PC-3 (cell line): ENCODE measurements around the gene PPIL3. TPM values are rescaled to one million over a fixed set of nuclear protein-coding genes. Genes with fewer than 3 reads are reported as not detected.
"Not testable (repeated sequence)": the region's sequence is repeated elsewhere in the genome, so short reads cannot be mapped to it uniquely, and the experiment has no call there.

Source experiments
- ATAC-seq: fragments of 200-7000 bp; cut with Tn5 transposase; 2 replicates; pipeline ENCODE4 v1.9.1; 2020; ENCODE audit warnings: mild to moderate bottlenecking, moderate library complexity
- BruUV-seq: library from RNA; stranded (reverse); fragments of 400-500 nt; replicated peaks from 2 replicates; lab custom pipeline; 2021; lab: Mats Ljungman, UMichigan
- CTCF ChIA-PET: fragments of 300-600 bp; sonication (Branson Sonifier 250); formaldehyde crosslinking; loops from one replicate; lab custom pipeline; 2022; ENCODE audit warnings: antibody characterized with exemption; lab: Charles Lee
- POLR2A ChIA-PET: fragments of 300-600 bp; sonication (Branson Sonifier 250); formaldehyde crosslinking; loops from one replicate; lab custom pipeline; 2022; ENCODE audit warnings: antibody characterized with exemption; ENCODE audit not compliant: unreplicated experiment; lab: Charles Lee
- DNase-seq: peaks from one replicate; pipeline ENCODE4 v3.0.0-alpha.2; 2015
- H2AFZ ChIP-seq: fragments of 300-600 bp; sonication (generic); 2 replicates; pipeline ENCODE4 v1.6.0; 2016; ENCODE audit warnings: antibody characterized with exemption, low read length
- H3F3A ChIP-seq: fragments of 300-600 bp; sonication (generic); one replicate; pipeline ENCODE4 v1.6.0; 2017; ENCODE audit warnings: antibody characterized with exemption, low read length, control low read depth, mild to moderate bottlenecking; ENCODE audit not compliant: unreplicated experiment
- H3K27ac ChIP-seq: fragments of 300-600 bp; sonication (generic); 2 replicates; pipeline ENCODE4 v1.5.1; 2016; ENCODE audit warnings: mild to moderate bottlenecking, low read length
- H3K27me3 ChIP-seq: fragments of 300-600 bp; sonication (generic); 2 replicates; pipeline ENCODE4 v1.6.1; 2016; ENCODE audit warnings: low read length, mixed read lengths
- H3K36me3 ChIP-seq: fragments of 300-600 bp; sonication (generic); 2 replicates; pipeline ENCODE4 v1.6.1; 2016; ENCODE audit warnings: low read depth, mixed run types, low read length, mixed read lengths
- H3K4me1 ChIP-seq: fragments of 300-600 bp; sonication (generic); 2 replicates; pipeline ENCODE4 v1.5.1; 2016; ENCODE audit warnings: low read length; ENCODE audit not compliant: insufficient read depth
- H3K4me2 ChIP-seq: fragments of 300-600 bp; sonication (generic); 2 replicates; pipeline ENCODE4 v1.6.0; 2016; ENCODE audit warnings: low read length
- H3K4me3 ChIP-seq: fragments of 300-600 bp; sonication (generic); 2 replicates; pipeline ENCODE4 v1.5.1; 2016; ENCODE audit warnings: mild to moderate bottlenecking, low read length, mixed read lengths
- H3K79me2 ChIP-seq: fragments of 300-600 bp; sonication (generic); 2 replicates; pipeline ENCODE4 v1.6.1; 2017; ENCODE audit warnings: low read length, mixed read lengths
- H3K9ac ChIP-seq: fragments of 300-600 bp; sonication (generic); 2 replicates; pipeline ENCODE4 v1.6.0; 2016; ENCODE audit warnings: mild to moderate bottlenecking, low read length
- H3K9me2 ChIP-seq: fragments of 300-600 bp; sonication (generic); replicated peaks from 2 replicates; pipeline ENCODE4 v1.6.1; 2016; ENCODE audit warnings: mixed run types, low read length, mixed read lengths
- H3K9me3 ChIP-seq: fragments of 300-600 bp; sonication (generic); 2 replicates; pipeline ENCODE4 v1.6.1; 2016; ENCODE audit warnings: low read length, mixed read lengths
- H4K20me1 ChIP-seq: fragments of 300-600 bp; sonication (generic); 2 replicates; pipeline ENCODE4 v1.6.1; 2016; ENCODE audit warnings: low read length, mixed read lengths
- CTCF ChIP-seq: fragments of 300-600 bp; sonication (generic); conservative IDR thresholded peaks from 2 replicates; pipeline ENCODE4 v1.5.1; 2017; ENCODE audit warnings: antibody characterized with exemption, low read depth, mild to moderate bottlenecking, low read length
- EZH2 ChIP-seq: fragments of 300-600 bp; sonication (generic); IDR thresholded peaks from one replicate; pipeline ENCODE4 v1.6.1; 2017; ENCODE audit warnings: antibody characterized with exemption, mild to moderate bottlenecking, low read length; ENCODE audit not compliant: unreplicated experiment
- EZH2phosphoT487 ChIP-seq: fragments of 300-600 bp; sonication (generic); IDR thresholded peaks from 2 replicates; pipeline ENCODE4 v1.6.1; 2018; ENCODE audit warnings: mild to moderate bottlenecking, antibody characterized with exemption, low read length, borderline replicate concordance
- intact Hi-C: fragments of 100-400 bp; cut with micrococcal nuclease; formaldehyde crosslinking; loops from 2 replicates; pipeline ENCODE4 v1.9.0; 2023
- total RNA-seq: library from RNA; depleted of rRNA; stranded (reverse); fragments of >200 nt; gene quantifications from 2 replicates; pipeline ENCODE4 v1.2.3, GENCODE V29; 2014

Gene PPIL3
- total RNA-seq, 1 experiment from 2014 or later, result 37.1 TPM

GRCh38 chr2:200901459-200902072 lies 12.7 kb upstream of the PPIL3 start:
- peaks cover 43% of the 10 kb centered on the region for H3K36me3 ChIP-seq
- no peaks in the 10 kb centered on the region for H3K27me3 ChIP-seq
- no peak overlapping the region for H3K9ac ChIP-seq
- ATAC-seq, result peak; percentile 92
- peaks cover 10% of the 10 kb centered on the region for H3F3A ChIP-seq
- no peak overlapping the region for H3K4me2 ChIP-seq
- H3K27ac ChIP-seq, result no peak overlapping the region
- CTCF ChIA-PET, result interaction anchor here (0.6 to 1.0 kb wide), 6 partner anchors 18 to 276 kb away, joined by 4 to 6 read pairs (median 4); no protein-coding TSS in a partner anchor
- H4K20me1 ChIP-seq, result no peaks in the 10 kb centered on the region
- BruUV-seq, result no TSS peak
- no peak overlapping the region for H3K4me3 ChIP-seq
- intact Hi-C loops, result loop anchor here (1.0 kb wide), 4 partner anchors 168 to 332 kb away; no protein-coding TSS in a partner anchor
- TF ChIP-seq EZH2 (no peak), CTCF (peak; percentile 86)
- no peak overlapping the region for H2AFZ ChIP-seq
- H3K79me2 ChIP-seq, result no peaks in the 10 kb centered on the region
- no peaks in the 10 kb centered on the region for H3K9me2 ChIP-seq
- no peaks in the 10 kb centered on the region for H3K4me1 ChIP-seq
- peak; percentile 94 for DNase-seq
- POLR2A ChIA-PET, result interaction anchor here (0.5 kb wide), 1 partner anchor 43 kb away, joined by 3 read pairs; no protein-coding TSS in a partner anchor
- no peaks in the 10 kb centered on the region for H3K9me3 ChIP-seq

- Histone ChIP-seq H3K4me3 (no peak overlapping the region), H3K36me3 (peaks cover 58% of the 10 kb centered on the region), H3K9ac (no peak overlapping the region), H3K4me2 (no peak overlapping the region), H3K79me2 (no peaks in the 10 kb centered on the region), H3F3A (peaks cover 5% of the 10 kb centered on the region), H3K9me3 (no peaks in the 10 kb centered on the region), H2AFZ (no peak overlapping the region), H3K27me3 (no peaks in the 10 kb centered on the region), H3K9me2 (no peaks in the 10 kb centered on the region), H3K4me1 (no peaks in the 10 kb centered on the region), H4K20me1 (no peaks in the 10 kb centered on the region), H3K27ac (no peak overlapping the region)
- ATAC-seq, result no peak
- BruUV-seq, result no TSS peak
- ChIA-PET POLR2A (no interaction called here), CTCF (no interaction called here)
- intact Hi-C loops, result no loop called here
- no peak for DNase-seq
- TF ChIP-seq CTCF (no peak), EZH2phosphoT487 (no peak), EZH2 (no peak)
Observed at GRCh38 chr2:200899482-200899881, 10.6 kb upstream of the PPIL3 start.

GRCh38 chr2:200881715-200882249 lies 7.1 kb downstream of the PPIL3 start:
- DNase-seq, H4K20me1 ChIP-seq, H3K9me3 ChIP-seq, H3K4me1 ChIP-seq, H3F3A ChIP-seq, H3K4me3 ChIP-seq, H3K9me2 ChIP-seq, H3K79me2 ChIP-seq, POLR2A ChIA-PET, H3K4me2 ChIP-seq, ATAC-seq, H3K9ac ChIP-seq, BruUV-seq, H3K27me3 ChIP-seq, H2AFZ ChIP-seq, H3K27ac ChIP-seq, CTCF ChIA-PET: not testable (repeated sequence)
- H3K36me3 ChIP-seq, result peaks cover 23% of the 10 kb centered on the region; the same call in 1 of the 2 replicates
- intact Hi-C loops, result loop anchor here (10.0 kb wide), 1 partner anchor 307 kb away; no protein-coding TSS in a partner anchor
